HepG2 (cell line): ENCODE measurements around the gene KCNK17.

ENCODE experiments used
- GTF2F1 ChIP-seq: fragments of 150-350 bp; IDR thresholded peaks from 2 replicates; pipeline ENCODE4 v1.6.1; 2014; ENCODE audit warnings: low read length
- IRF9 ChIP-seq: sonication (generic); formaldehyde crosslinking; IDR thresholded peaks from 2 replicates; pipeline ENCODE4 v1.8.0; 2022; ENCODE audit warnings: missing genetic modification reagents, mild to moderate bottlenecking, borderline replicate concordance
- TCF7 ChIP-seq: sonication (generic); IDR thresholded peaks from 2 replicates; pipeline ENCODE4 v1.6.1; 2016; ENCODE audit warnings: antibody characterized with exemption, low read depth
- TF ChIP-seq, protein P1 (sequence below): sonication (generic); formaldehyde crosslinking; IDR thresholded peaks from 2 replicates; pipeline ENCODE4 v1.5.0; 2020; ENCODE audit warnings: mild to moderate bottlenecking, missing genetic modification reagents, moderate library complexity

DNA sequence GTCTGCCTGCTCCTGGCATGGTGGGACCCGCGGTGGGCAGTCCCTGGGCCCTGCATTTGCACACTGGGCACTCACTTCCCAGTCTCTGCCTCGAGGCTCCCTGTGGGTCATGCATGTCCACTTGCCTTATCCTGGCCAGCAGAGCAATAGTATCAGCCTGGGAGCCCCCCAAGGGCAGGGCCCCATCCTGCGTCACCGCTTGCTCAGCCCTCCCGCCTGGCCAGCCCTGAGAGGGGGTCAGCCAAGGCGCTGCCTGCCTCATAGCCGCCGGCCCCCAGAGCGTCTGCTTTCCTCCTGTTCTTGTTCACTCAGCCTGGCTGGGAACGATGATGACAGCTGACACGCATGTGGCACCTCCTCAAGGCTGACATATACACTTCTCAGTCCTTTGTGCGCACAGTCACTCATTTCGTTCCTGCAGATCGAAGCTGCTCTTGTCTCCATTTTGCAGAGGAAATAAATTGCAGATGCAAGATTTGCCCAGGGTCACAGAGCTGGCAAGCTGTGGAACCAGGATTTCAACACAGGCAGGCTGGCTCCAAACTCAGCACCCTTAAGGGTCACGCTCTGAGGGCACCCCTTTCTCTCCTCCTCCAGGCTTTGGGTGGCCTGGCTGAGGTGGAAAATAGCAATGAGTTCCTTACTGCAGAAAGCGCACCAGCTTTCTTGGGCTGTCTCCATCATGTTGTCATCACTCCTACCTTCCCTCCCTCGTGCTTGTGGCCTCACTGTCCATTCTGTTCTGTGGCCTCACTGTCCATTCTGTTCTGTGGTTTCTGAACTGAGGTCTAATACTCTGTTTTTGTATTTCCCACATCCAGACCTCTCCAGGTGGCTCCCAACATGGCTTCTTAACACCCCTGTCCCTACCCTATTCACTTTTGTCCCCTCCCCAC is 17.2 kb downstream of the KCNK17 start:
- TF ChIP-seq GTF2F1 (no peak), IRF9 (CRISPR knock-in tag) (no peak), TCF7 (no peak)
- TF ChIP-seq, protein P1, sequence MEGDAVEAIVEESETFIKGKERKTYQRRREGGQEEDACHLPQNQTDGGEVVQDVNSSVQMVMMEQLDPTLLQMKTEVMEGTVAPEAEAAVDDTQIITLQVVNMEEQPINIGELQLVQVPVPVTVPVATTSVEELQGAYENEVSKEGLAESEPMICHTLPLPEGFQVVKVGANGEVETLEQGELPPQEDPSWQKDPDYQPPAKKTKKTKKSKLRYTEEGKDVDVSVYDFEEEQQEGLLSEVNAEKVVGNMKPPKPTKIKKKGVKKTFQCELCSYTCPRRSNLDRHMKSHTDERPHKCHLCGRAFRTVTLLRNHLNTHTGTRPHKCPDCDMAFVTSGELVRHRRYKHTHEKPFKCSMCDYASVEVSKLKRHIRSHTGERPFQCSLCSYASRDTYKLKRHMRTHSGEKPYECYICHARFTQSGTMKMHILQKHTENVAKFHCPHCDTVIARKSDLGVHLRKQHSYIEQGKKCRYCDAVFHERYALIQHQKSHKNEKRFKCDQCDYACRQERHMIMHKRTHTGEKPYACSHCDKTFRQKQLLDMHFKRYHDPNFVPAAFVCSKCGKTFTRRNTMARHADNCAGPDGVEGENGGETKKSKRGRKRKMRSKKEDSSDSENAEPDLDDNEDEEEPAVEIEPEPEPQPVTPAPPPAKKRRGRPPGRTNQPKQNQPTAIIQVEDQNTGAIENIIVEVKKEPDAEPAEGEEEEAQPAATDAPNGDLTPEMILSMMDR (CRISPR knock-in tag): no peak
